Superior temporal gyrus (tissue), 1 donor: ENCODE measurements around the gene DNAAF9.

Experiments used
- DNase-seq: peaks from one replicate; pipeline ENCODE4 v3.0.0-alpha.2; 2016; ENCODE audit errors: extremely low spot score

The DNAAF9 gene

DNA sequence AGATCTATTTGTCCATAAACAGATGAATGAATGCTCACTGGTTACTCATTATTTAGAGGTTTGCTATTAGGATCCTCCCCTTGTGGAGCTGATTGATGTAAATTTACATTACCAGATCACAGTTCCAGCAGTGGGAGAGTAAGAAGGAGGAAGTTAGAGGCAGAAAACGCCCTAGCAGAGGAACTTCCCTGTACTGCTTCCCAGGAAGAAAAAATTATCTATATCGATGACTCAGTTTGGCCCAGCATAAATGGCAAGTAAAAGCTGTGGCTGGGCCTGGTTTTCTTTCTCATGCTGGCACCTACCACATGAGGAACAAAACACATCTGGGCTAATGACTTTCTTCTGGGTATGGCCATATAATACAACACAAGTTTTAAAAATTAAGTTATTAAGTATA, 35.7 kb downstream of the DNAAF9 start:
- DNase-seq: no peak

DNA sequence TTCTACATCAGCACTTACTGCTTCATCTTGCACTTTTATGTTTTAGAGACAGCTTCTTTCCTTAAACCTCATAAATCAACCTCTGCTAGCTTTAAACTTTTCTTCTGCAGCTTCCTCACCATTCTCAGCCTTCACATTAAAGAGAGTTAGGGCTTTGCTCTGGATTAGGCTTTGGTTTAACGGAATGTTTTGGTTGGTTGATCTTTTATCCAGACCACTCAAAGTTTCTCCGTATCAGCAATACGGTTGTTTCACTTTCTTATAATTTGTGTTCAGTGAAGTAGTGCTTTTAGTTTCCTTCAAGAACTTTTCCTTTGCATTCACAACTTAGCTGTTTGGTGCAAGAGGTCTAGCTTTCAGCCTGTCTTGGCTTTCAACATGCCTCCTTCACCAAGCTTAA, 40.4 kb downstream of the DNAAF9 start:
- DNase-seq: no peak

DNA sequence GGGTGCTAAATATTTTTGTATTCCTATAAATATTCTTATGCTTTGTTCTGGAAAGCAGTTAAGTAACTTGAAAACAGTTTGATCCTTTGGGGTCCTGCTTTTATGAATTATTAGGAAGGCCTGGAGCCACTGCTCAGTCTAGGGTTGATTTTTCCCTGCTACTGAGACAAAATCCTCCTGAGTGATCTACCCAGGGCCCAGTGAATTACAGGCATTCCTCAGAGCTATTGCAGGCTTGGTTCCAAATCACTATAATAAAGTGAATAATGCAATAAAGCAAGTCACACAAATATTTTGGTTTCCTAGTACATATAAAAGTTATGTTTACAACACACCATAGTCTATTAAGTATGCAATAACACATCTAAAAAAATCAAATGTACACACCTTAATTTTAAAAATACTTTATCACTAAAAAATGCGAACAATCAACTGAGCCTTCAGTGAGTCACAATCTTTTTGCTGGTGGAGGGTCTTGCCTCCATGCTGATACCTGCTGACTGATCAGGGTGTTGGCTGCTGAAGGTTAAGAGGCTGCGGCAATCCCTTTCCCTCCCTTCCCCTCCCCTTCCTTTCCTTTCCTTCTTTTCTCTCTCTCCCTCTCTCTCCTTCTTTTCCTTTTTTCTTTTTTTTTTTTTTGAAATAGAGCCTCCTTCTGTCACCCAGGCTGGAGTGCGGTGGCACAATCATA, 43.0 kb downstream of the DNAAF9 start:
- DNase-seq: no peak

DNA sequence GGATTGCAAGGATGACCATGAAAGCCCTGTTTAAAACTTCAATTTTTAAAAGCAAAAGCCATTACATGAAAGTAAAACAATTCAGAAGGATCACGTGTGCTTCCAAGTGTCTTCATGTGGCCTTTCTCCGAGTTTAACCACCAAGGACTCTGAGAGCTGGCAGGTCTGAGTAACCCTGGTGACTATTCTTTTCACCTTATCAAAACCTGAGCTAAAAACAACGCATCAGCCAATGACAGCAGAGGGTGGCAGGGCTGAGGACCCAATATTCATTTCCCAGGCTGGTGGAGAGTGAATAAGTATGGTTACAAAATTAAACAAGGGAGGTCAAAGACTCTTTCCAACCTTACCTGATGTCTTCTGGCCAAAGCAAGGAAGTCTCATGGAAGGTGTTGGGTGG, 46.7 kb downstream of the DNAAF9 start:
- DNase-seq: no peak

DNA sequence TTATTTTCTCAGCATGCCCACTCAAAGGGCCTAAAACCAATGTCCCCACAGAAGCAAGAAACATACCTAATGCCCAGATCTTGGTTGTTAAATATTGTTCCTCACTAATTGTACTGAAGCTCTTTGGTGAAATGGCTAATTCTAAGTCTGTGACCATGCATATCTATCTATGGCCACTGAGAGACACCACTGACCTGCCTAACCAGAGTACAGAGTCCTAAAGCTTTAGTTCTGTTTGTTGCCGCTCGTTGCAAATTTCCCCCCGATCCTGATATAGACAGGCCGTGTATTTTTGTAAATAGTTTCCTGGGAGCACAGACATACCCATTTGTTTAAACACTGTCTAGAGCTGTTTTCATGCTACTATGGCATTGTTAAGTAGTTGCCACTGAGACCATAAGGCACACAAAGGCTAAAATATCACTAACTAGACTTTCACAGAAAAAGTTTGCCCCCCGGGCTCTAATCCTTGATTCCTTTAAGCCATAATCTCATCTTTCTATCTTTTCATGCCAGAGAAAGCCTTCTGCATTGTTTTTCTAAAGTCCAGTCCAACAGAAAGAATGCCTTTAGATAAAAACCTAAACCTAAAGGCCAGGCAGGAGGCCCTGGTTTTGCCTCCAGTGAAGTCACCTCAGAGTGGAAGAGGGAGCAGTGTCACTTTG, 48.7 kb downstream of the DNAAF9 start:
- DNase-seq: no peak
